Stimulated activated CD8-positive, alpha-beta memory T cell treated with anti-CD3 and anti-CD28 coated beads, Interleukin-4, amount 100 ng/mL, for 24 hours (primary cell): ENCODE measurements around the gene PABPC1L2A.
"Not testable (repeated sequence)": the region's sequence is repeated elsewhere in the genome, so short reads cannot be mapped to it uniquely, and the experiment has no call there.

Source experiments
- DNase-seq: peaks from one replicate; pipeline ENCODE4 v3.0.0-alpha.2; 2020; ENCODE audit warnings: low read depth

Gene PABPC1L2A

GRCh38 chrX:73079024-73079562, at the start of gene PABPC1L2A:
Gene PABPC1L2A (minus strand): TSS chrX:73079512. CDS start chrX:73079386, 126 bp downstream.
- not testable (repeated sequence) for DNase-seq

- DNase-seq = no peak
These were observed 48.5 kb upstream of the PABPC1L2A start for GRCh38 chrX:73127700-73128241.

- no peak for DNase-seq
These were observed 46.9 kb upstream of the PABPC1L2A start for GRCh38 chrX:73126240-73126639.

- not testable (repeated sequence) for DNase-seq
These were observed 20.2 kb upstream of the PABPC1L2A start for GRCh38 chrX:73099505-73099904.

- DNase-seq = not testable (repeated sequence)
These were observed 7.5 kb upstream of the PABPC1L2A start for GRCh38 chrX:73086766-73087165.

- not testable (repeated sequence) for DNase-seq
These were observed 572 bp upstream of the PABPC1L2A start for GRCh38 chrX:73079884-73080283.

- DNase-seq = not testable (repeated sequence)
These were observed 715 bp downstream of the PABPC1L2A start for GRCh38 chrX:73078597-73078996.

- DNase-seq = no peak
These were observed 2.5 kb downstream of the PABPC1L2A start for GRCh38 chrX:73076838-73077237.

- no peak for DNase-seq
These were observed 9.8 kb downstream of the PABPC1L2A start for GRCh38 chrX:73069365-73070035.

GRCh38 chrX:73068467-73069364, 10.6 kb downstream of the PABPC1L2A start:
- DNase-seq = no peak

GRCh38 chrX:73067761-73068466, 11.4 kb downstream of the PABPC1L2A start:
- not testable (repeated sequence) for DNase-seq

- no peak for DNase-seq
These were observed 50.4 kb downstream of the PABPC1L2A start for GRCh38 chrX:73028876-73029275.
